H1 (cell line): Measurements from ENCODE around the gene SH3RF3. TPM values are rescaled to one million over a fixed set of nuclear protein-coding genes. Genes with fewer than 3 reads are reported as not detected.

ENCODE experiments used
- CTCF ChIA-PET: fragments of 300-600 bp; sonication (Branson Sonifier 250); formaldehyde crosslinking; loops from one replicate; lab custom pipeline; 2021; ENCODE audit not compliant: partially characterized antibody; lab: Charles Lee
- POLR2A ChIA-PET: fragments of 300-600 bp; sonication (Branson Sonifier 250); formaldehyde crosslinking; loops from one replicate; lab custom pipeline; 2021; ENCODE audit warnings: inconsistent platforms; ENCODE audit not compliant: partially characterized antibody; lab: Charles Lee
- DNase-seq, 2 experiments: peaks; one replicate each; pipeline versions ENCODE4 v3.0.0 to v3.0.0-alpha.2; 2010 to 2022; ENCODE audit warnings: low spot score in 2 of 2, low read depth in 1 of 2, mixed read lengths in 1 of 2
- FAIRE-seq: peaks from 2 replicates; lab custom pipeline; 2011; peaks lifted over from hg19 to GRCh38; lab: Jason Lieb, UNC
- H2AFZ ChIP-seq: 2 replicates; pipeline ENCODE4 v1.8.1; 2012; ENCODE audit warnings: low read length, inconsistent platforms
- H2AK5ac ChIP-seq: 2 replicates; pipeline ENCODE4 v1.6.1; 2013; ENCODE audit warnings: low read depth, low read length
- H2BK120ac ChIP-seq: replicated peaks from 2 replicates; pipeline ENCODE3; 2013; ENCODE audit warnings: low read depth, low read length, inconsistent platforms
- H2BK12ac ChIP-seq: 2 replicates; pipeline ENCODE4 v1.6.1; 2013; ENCODE audit warnings: low read depth, low read length
- H2BK15ac ChIP-seq: 2 replicates; pipeline ENCODE4 v1.6.1; 2013; ENCODE audit warnings: low read length
- H2BK20ac ChIP-seq: 2 replicates; pipeline ENCODE4 v1.6.1; 2013; ENCODE audit warnings: low read length
- H2BK5ac ChIP-seq: 2 replicates; pipeline ENCODE4 v1.6.1; 2013; ENCODE audit warnings: low read depth, low read length
- H3K14ac ChIP-seq: 2 replicates; pipeline ENCODE4 v1.6.1; 2013; ENCODE audit warnings: inconsistent platforms; ENCODE audit not compliant: insufficient read length
- H3K18ac ChIP-seq: 2 replicates; pipeline ENCODE4 v1.6.1; 2013; ENCODE audit warnings: low read length; ENCODE audit errors: extremely low read depth
- H3K23ac ChIP-seq: 2 replicates; pipeline ENCODE4 v1.6.1; 2013; ENCODE audit warnings: inconsistent platforms; ENCODE audit not compliant: insufficient read length
- H3K23me2 ChIP-seq: 2 replicates; pipeline ENCODE4 v1.6.1; 2013; ENCODE audit warnings: low read depth, low read length
- H3K27ac ChIP-seq: 2 replicates; pipeline ENCODE4 v1.6.1; 2011; ENCODE audit warnings: low read depth, low read length, inconsistent platforms
- H3K27me3 ChIP-seq, 4 experiments: replicated peaks in 1 of 4; 1 replicate in 1 of 4; 2 replicates in 3 of 4; pipeline versions ENCODE4 v1.6.1 to v1.8.1; 2011 to 2013; ENCODE audit warnings: low read length in 3 of 4, mild to moderate bottlenecking in 3 of 4, inconsistent platforms in 2 of 4, mixed read lengths in 2 of 4, moderate library complexity in 1 of 4; ENCODE audit not compliant: control insufficient read depth in 3 of 4, insufficient read depth in 3 of 4; ENCODE audit errors: extremely low read depth in 1 of 4
- H3K36me3 ChIP-seq, 4 experiments: 2 replicates each; pipeline versions ENCODE4 v1.6.1 to v1.8.1; 2011 to 2013; ENCODE audit warnings: mild to moderate bottlenecking in 4 of 4, low read length in 3 of 4, moderate library complexity in 2 of 4, control low read depth in 1 of 4, inconsistent platforms in 1 of 4; ENCODE audit not compliant: insufficient read depth in 4 of 4, control insufficient read depth in 2 of 4
- H3K4ac ChIP-seq: replicated peaks from 2 replicates; pipeline ENCODE3; 2013; ENCODE audit warnings: low read length, low read depth, mixed read lengths, inconsistent platforms; ENCODE audit not compliant: insufficient read length
- H3K4me1 ChIP-seq, 4 experiments: replicated peaks in 1 of 4; 1 replicate in 1 of 4; 2 replicates in 3 of 4; pipeline versions ENCODE4 v1.6.1 to v1.8.1; 2011 to 2013; ENCODE audit warnings: low read length in 3 of 4, inconsistent platforms in 2 of 4, mixed read lengths in 1 of 4; ENCODE audit not compliant: insufficient read depth in 4 of 4, control insufficient read depth in 3 of 4
- H3K4me2 ChIP-seq, 2 experiments: 2 replicates each; pipeline versions ENCODE4 v1.6.1 to v1.8.1; 2011 to 2013; ENCODE audit warnings: low read depth in 2 of 2, low read length in 2 of 2, control low read depth in 1 of 2, inconsistent platforms in 1 of 2, mild to moderate bottlenecking in 1 of 2; ENCODE audit not compliant: insufficient read depth in 1 of 2
- H3K4me3 ChIP-seq, 4 experiments: fragments of 200-600, 300-600 bp in 1 of 4; sonication (generic), shearing (Covaris generic), sonication (Bioruptor Twin) in 1 of 4; 2 replicates each; pipeline versions ENCODE4 v1.5.1 to v1.8.1; 2011 to 2016; ENCODE audit warnings: low read length in 4 of 4, low read depth in 3 of 4, control low read depth in 2 of 4, inconsistent platforms in 2 of 4, mild to moderate bottlenecking in 2 of 4, mixed read lengths in 1 of 4, moderate library complexity in 1 of 4; ENCODE audit not compliant: insufficient read depth in 2 of 4; ENCODE audit errors: extremely low read depth in 1 of 4
- H3K56ac ChIP-seq: replicated peaks from 2 replicates; pipeline ENCODE3; 2013; ENCODE audit warnings: low read depth, mild to moderate bottlenecking, mixed read lengths, low read length, inconsistent platforms; ENCODE audit not compliant: insufficient read length
- H3K79me1 ChIP-seq: 2 replicates; pipeline ENCODE4 v1.6.1; 2013; ENCODE audit warnings: low read depth, low read length, control low read depth
- H3K79me2 ChIP-seq, 2 experiments: 2 replicates each; pipeline versions ENCODE4 v1.6.1 to v1.8.1; 2012 to 2013; ENCODE audit warnings: low read length in 2 of 2, mild to moderate bottlenecking in 2 of 2, inconsistent platforms in 1 of 2; ENCODE audit not compliant: insufficient read depth in 2 of 2, control insufficient read depth in 1 of 2
- H3K9ac ChIP-seq, 4 experiments: replicated peaks in 1 of 4; 1 replicate in 1 of 4; 2 replicates in 3 of 4; pipeline versions ENCODE4 v1.6.1 to v1.8.1; 2011 to 2013; ENCODE audit warnings: low read depth in 3 of 4, low read length in 3 of 4, control low read depth in 2 of 4, mild to moderate bottlenecking in 2 of 4, moderate library complexity in 2 of 4, inconsistent platforms in 1 of 4; ENCODE audit errors: extremely low read depth in 1 of 4
- H3K9me3 ChIP-seq, 2 experiments: 2 replicates each; pipeline versions ENCODE4 v1.6.1 to v1.8.1; 2012 to 2013; ENCODE audit warnings: mild to moderate bottlenecking in 2 of 2, moderate library complexity in 2 of 2, control low read depth in 1 of 2, inconsistent platforms in 1 of 2, low read depth in 1 of 2, low read length in 1 of 2, mixed read lengths in 1 of 2; ENCODE audit not compliant: insufficient read depth in 2 of 2
- H4K20me1 ChIP-seq, 2 experiments: replicated peaks in 1 of 2; 2 replicates each; pipeline versions ENCODE3 to v1.8.1; 2011 to 2013; ENCODE audit warnings: inconsistent platforms in 2 of 2, low read length in 2 of 2, mild to moderate bottlenecking in 1 of 2; ENCODE audit not compliant: insufficient read depth in 2 of 2, control insufficient read depth in 1 of 2
- H4K5ac ChIP-seq: 2 replicates; pipeline ENCODE4 v1.6.1; 2013; ENCODE audit warnings: low read length, low read depth, mixed read lengths, inconsistent platforms; ENCODE audit not compliant: insufficient read length
- H4K8ac ChIP-seq: 2 replicates; pipeline ENCODE4 v1.8.0; 2013; ENCODE audit warnings: mild to moderate bottlenecking, moderate library complexity, low read length, inconsistent platforms; ENCODE audit not compliant: insufficient read depth; ENCODE audit errors: extremely low read depth
- H4K91ac ChIP-seq: replicated peaks from 2 replicates; pipeline ENCODE3; 2013; ENCODE audit warnings: low read length, mixed read lengths, inconsistent platforms; ENCODE audit not compliant: insufficient read length
- SIRT6 ChIP-seq: IDR thresholded peaks from one replicate; pipeline ENCODE4 v1.7.1; 2012; ENCODE audit warnings: low read length, inconsistent platforms
- WGBS, 2 experiments: shearing (Covaris generic) in 1 of 2; methylation state at CpG; one replicate each; pipeline versions ENCODE4 v1.1.6 to v1.1.7; 2013 to 2015; ENCODE audit warnings: low lambda C conversion rate in 2 of 2, mixed read lengths in 2 of 2, inconsistent platforms in 1 of 2, low coverage in 1 of 2, missing lambda C conversion rate in 1 of 2; ENCODE audit not compliant: insufficient replicate concordance in 2 of 2, insufficient coverage in 1 of 2, insufficient read length in 1 of 2; ENCODE audit errors: extremely low coverage in 1 of 2, missing lambda C conversion rate in 1 of 2; 5-methylcytosine and 5-hydroxymethylcytosine counted together
- polyA plus RNA-seq, 7 experiments: library from polyadenylated mRNA; depleted of rRNA in 3 of 7; stranded (reverse) in 5 of 7; unstranded in 2 of 7; fragments of >200 nt in 5 of 7; fragments of 200-250 nt in 2 of 7; gene quantifications; 1 replicate in 5 of 7; 2 replicates in 1 of 7; 4 replicates in 1 of 7; pipeline versions ENCODE4 v1.2.1 to v1.2.3, GENCODE V29; 2011 to 2013; ENCODE audit warnings: missing spikeins in 2 of 7, mixed read lengths in 2 of 7
- total RNA-seq: library from RNA; stranded (reverse); fragmentation: NEBNext Ultra II Directional; extraction: Animal tissue kit (Norgen Biotek cat#: 25700); gene quantifications from 2 replicates; pipeline ENCODE4 v1.2.1, GENCODE V29; 2021

The SH3RF3 gene
- total and polyA plus RNA-seq, 2 of the 8 experiments (the other 6 are each of a cell fraction or from before 2014, with no cell fraction given) = 0.11 to 0.65 TPM

DNA sequence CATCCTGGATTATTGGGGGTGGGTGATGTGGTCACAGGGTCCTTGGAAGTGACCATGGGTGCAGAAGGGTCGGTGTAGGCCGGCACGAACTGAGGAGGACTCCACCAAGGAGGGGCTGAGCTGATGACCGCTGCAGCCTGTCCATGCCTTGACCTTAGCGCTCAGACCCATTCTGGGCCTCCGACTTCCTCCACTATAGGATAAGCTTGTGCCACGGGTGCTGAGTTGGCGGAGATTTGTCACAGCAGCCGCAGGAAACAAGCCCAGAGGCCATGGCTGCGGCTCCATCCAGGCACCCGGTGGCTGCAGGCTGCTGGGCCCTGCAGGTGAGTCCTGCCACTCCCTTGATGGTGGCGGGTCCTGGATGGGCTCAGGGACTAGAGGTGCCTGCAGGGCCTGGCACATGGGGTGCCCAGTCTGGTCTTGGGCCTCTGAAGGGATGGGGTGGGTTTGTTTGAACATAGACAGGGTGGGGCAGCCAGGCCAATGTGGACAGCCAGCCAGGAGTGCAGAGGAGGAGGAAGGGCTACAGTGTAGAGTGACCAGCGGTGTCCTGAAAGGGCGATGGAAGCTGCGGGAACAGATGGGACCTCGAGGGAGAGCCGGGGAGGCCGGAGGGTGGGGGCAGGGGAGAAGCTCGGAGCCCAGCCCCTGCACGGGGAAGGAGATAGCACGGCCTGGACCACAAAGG lies 400.0 kb downstream of the SH3RF3 start:
- Histone ChIP-seq H4K20me1 (no peaks in the 10 kb centered on the region), H3K27me3 (no peaks in the 10 kb centered on the region), H2BK20ac (no peak overlapping the region), H2BK15ac (no peak overlapping the region), H3K4me2 (no peak overlapping the region), H2BK120ac (no peak overlapping the region), H3K9ac (no peak overlapping the region), H2BK12ac (no peak overlapping the region), H3K4ac (no peak overlapping the region), H4K91ac (no peak overlapping the region), H2AK5ac (no peak overlapping the region), H3K56ac (no peak overlapping the region), H2AFZ (no peak overlapping the region), H3K4me3 (no peak overlapping the region), H3K79me1 (no peaks in the 10 kb centered on the region), H3K4me1 (no peaks in the 10 kb centered on the region), H3K79me2 (no peaks in the 10 kb centered on the region), H3K14ac (no peak overlapping the region), H2BK5ac (no peak overlapping the region), H3K27ac (no peak overlapping the region), H3K18ac (no peak overlapping the region), H3K36me3 (no peaks in the 10 kb centered on the region), H3K9me3 (no peaks in the 10 kb centered on the region), H3K23ac (no peak overlapping the region), H3K23me2 (peaks cover 2% of the 10 kb centered on the region; the same call in 1 of the 2 replicates), H4K8ac (no peak overlapping the region), H4K5ac (no peak overlapping the region)
- ChIA-PET POLR2A (no interaction called here), CTCF (interaction anchor here (0.8 to 7.9 kb wide), 4 partner anchors 11 to 18 kb away, joined by 3 to 67 read pairs (median 3); no protein-coding TSS in a partner anchor)
- FAIRE-seq (no peak), DNase-seq (no peak)
- WGBS, 2 experiments = 89% methylated on average over 21 of the region's 21 CpGs; no CpG with 5 or more reads in 1 of the 2 experiments
- TF ChIP-seq SIRT6 = no peak
